OCI-LY7 (cell line): Measurements from ENCODE around the gene ATXN1. TPM values are rescaled to one million over a fixed set of nuclear protein-coding genes. Genes with fewer than 3 reads are reported as not detected.

Experiments
- BruUV-seq: library from RNA; stranded (reverse); fragments of 400-500 nt; replicated peaks from 2 replicates; lab custom pipeline; 2021; lab: Mats Ljungman, UMichigan
- CTCF ChIA-PET: fragments of 300-600 bp; sonication (Branson Sonifier 250); formaldehyde crosslinking; loops from one replicate; lab custom pipeline; 2022; ENCODE audit warnings: antibody characterized with exemption; ENCODE audit not compliant: unreplicated experiment; lab: Charles Lee
- POLR2A ChIA-PET: fragments of 300-600 bp; sonication (Branson Sonifier 250); formaldehyde crosslinking; loops from one replicate; lab custom pipeline; 2022; ENCODE audit warnings: antibody characterized with exemption; lab: Charles Lee
- DNase-seq: peaks from one replicate; pipeline ENCODE4 v3.0.0-alpha.2; 2015; ENCODE audit warnings: low spot score
- H2AFZ ChIP-seq: fragments of 200-600 bp; sonication (generic), shearing (Covaris generic); 2 replicates; pipeline ENCODE4 v1.6.1; 2014; ENCODE audit warnings: mild to moderate bottlenecking, antibody characterized with exemption, low read length, moderate library complexity
- H3K27ac ChIP-seq: fragments of 200-600 bp; sonication (generic); 2 replicates; pipeline ENCODE4 v1.5.1; 2014; ENCODE audit warnings: mixed run types, low read depth, mild to moderate bottlenecking, moderate library complexity, low read length, inconsistent platforms; ENCODE audit not compliant: poor library complexity, severe bottlenecking
- H3K36me3 ChIP-seq: fragments of 200-600 bp; sonication (generic); 2 replicates; pipeline ENCODE4 v1.6.1; 2014; ENCODE audit warnings: mild to moderate bottlenecking, antibody characterized with exemption, low read length, moderate library complexity, mixed read lengths; ENCODE audit not compliant: insufficient read depth
- H3K4me1 ChIP-seq: fragments of 200-600 bp; sonication (generic); 2 replicates; pipeline ENCODE4 v1.5.1; 2014; ENCODE audit warnings: mild to moderate bottlenecking, low read length; ENCODE audit not compliant: insufficient read depth, poor library complexity, severe bottlenecking
- H3K4me2 ChIP-seq: fragments of 200-600 bp; sonication (generic); 2 replicates; pipeline ENCODE4 v1.6.1; 2014; ENCODE audit warnings: mild to moderate bottlenecking, low read length
- H3K4me3 ChIP-seq: fragments of 200-600 bp; sonication (generic); 2 replicates; pipeline ENCODE4 v1.5.1; 2014; ENCODE audit warnings: mild to moderate bottlenecking, low read depth, low read length; ENCODE audit not compliant: poor library complexity, severe bottlenecking
- H3K79me2 ChIP-seq: fragments of 200-600 bp; sonication (generic); 2 replicates; pipeline ENCODE4 v1.6.1; 2016; ENCODE audit warnings: low read depth, mild to moderate bottlenecking, low read length, moderate library complexity, mixed read lengths; ENCODE audit not compliant: insufficient read depth
- H3K9me2 ChIP-seq: fragments of 200-600 bp; sonication (generic); 2 replicates; pipeline ENCODE4 v1.6.1; 2016; ENCODE audit warnings: mild to moderate bottlenecking, low read length, mixed read lengths; ENCODE audit not compliant: insufficient read depth
- H3K9me3 ChIP-seq: fragments of 200-600 bp; sonication (generic); 2 replicates; pipeline ENCODE4 v1.6.1; 2014; ENCODE audit warnings: mild to moderate bottlenecking, mixed run types, low read length, mixed read lengths
- H4K20me1 ChIP-seq: fragments of 200-600 bp; sonication (generic); 2 replicates; pipeline ENCODE4 v1.6.1; 2014; ENCODE audit warnings: mild to moderate bottlenecking, antibody characterized with exemption, low read length, moderate library complexity, mixed read lengths; ENCODE audit not compliant: insufficient read depth
- EZH2phosphoT487 ChIP-seq: fragments of 200-600 bp; sonication (generic); IDR thresholded peaks from 2 replicates; pipeline ENCODE4 v1.6.1; 2018; ENCODE audit warnings: low read depth, borderline replicate concordance, mild to moderate bottlenecking, mixed run types, antibody characterized with exemption, low read length, moderate library complexity, mixed read lengths
- intact Hi-C: fragments of 100-400 bp; cut with micrococcal nuclease; formaldehyde crosslinking; loops from one replicate; pipeline ENCODE4 v1.10.0; 2022; ENCODE audit not compliant: unreplicated experiment
- total RNA-seq, 2 experiments: library from RNA; depleted of rRNA in 1 of 2; stranded (reverse); fragments of >200 nt in 1 of 2; shearing (Covaris generic) in 1 of 2; gene quantifications; 2 replicates each; pipeline ENCODE4 v1.2.3, GENCODE V29; 2014 to 2022
- TF ChIP-seq, protein P1 (sequence below): fragments of 200-600 bp; sonication (generic); conservative IDR thresholded peaks from 2 replicates; pipeline ENCODE4 v1.5.1; 2014; ENCODE audit warnings: mild to moderate bottlenecking, antibody characterized with exemption, low read length, moderate library complexity, mixed read lengths

ATXN1 gene
- total RNA-seq, 2 experiments from 2014 or later: not detected

DNA sequence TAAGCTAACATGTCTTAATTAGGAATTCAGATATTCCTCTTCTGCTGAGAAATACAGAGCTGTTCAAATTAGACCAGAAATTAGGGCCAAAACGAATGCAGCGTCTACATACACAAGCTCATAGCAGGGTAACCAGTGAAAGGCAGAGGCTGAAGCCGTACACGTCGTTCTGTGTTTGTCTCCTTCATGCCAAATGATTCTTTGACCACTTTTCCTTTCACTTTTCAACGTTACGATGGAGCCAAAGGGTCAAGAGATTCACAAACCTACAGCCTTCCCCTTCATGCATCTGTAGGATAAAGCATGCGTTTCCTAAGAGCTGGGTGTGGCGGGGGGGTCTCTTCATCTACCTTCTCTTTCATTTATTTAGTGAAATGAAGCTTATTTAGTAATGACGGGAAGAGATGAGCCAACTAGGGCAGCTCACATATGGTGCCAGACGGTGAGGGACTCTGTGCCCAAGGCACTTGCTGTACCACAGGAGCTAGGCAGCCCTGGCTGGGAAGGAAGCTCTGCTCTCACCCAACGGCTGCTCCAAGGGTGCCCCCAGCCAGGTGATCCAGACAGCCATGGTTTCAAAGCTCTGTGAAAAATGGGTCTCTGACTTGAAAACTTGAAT lies 178.0 kb downstream of the ATXN1 start:
- H3K36me3 ChIP-seq: no peaks in the 10 kb centered on the region
- H3K79me2 ChIP-seq: no peaks in the 10 kb centered on the region
- no peaks in the 10 kb centered on the region for H4K20me1 ChIP-seq
- ChIA-PET POLR2A (interaction anchor here (0.6 to 1.8 kb wide), 7 partner anchors 19 to 151 kb away, joined by 3 to 10 read pairs (median 3); no protein-coding TSS in a partner anchor), CTCF (interaction anchor here (1.1 kb wide), 1 partner anchor 13 kb away, joined by 3 read pairs; no protein-coding TSS in a partner anchor)
- H2AFZ ChIP-seq: no peak overlapping the region
- intact Hi-C loops: no loop called here
- H3K9me3 ChIP-seq: no peaks in the 10 kb centered on the region
- no peak overlapping the region for H3K27ac ChIP-seq
- no TSS peak for BruUV-seq
- no peak for TF ChIP-seq EZH2phosphoT487
- TF ChIP-seq, protein P1, sequence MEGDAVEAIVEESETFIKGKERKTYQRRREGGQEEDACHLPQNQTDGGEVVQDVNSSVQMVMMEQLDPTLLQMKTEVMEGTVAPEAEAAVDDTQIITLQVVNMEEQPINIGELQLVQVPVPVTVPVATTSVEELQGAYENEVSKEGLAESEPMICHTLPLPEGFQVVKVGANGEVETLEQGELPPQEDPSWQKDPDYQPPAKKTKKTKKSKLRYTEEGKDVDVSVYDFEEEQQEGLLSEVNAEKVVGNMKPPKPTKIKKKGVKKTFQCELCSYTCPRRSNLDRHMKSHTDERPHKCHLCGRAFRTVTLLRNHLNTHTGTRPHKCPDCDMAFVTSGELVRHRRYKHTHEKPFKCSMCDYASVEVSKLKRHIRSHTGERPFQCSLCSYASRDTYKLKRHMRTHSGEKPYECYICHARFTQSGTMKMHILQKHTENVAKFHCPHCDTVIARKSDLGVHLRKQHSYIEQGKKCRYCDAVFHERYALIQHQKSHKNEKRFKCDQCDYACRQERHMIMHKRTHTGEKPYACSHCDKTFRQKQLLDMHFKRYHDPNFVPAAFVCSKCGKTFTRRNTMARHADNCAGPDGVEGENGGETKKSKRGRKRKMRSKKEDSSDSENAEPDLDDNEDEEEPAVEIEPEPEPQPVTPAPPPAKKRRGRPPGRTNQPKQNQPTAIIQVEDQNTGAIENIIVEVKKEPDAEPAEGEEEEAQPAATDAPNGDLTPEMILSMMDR: no peak
- DNase-seq: no peak
- H3K4me2 ChIP-seq: no peak overlapping the region
- H3K9me2 ChIP-seq: no peaks in the 10 kb centered on the region
- no peaks in the 10 kb centered on the region for H3K4me1 ChIP-seq
- H3K4me3 ChIP-seq: no peak overlapping the region

DNA sequence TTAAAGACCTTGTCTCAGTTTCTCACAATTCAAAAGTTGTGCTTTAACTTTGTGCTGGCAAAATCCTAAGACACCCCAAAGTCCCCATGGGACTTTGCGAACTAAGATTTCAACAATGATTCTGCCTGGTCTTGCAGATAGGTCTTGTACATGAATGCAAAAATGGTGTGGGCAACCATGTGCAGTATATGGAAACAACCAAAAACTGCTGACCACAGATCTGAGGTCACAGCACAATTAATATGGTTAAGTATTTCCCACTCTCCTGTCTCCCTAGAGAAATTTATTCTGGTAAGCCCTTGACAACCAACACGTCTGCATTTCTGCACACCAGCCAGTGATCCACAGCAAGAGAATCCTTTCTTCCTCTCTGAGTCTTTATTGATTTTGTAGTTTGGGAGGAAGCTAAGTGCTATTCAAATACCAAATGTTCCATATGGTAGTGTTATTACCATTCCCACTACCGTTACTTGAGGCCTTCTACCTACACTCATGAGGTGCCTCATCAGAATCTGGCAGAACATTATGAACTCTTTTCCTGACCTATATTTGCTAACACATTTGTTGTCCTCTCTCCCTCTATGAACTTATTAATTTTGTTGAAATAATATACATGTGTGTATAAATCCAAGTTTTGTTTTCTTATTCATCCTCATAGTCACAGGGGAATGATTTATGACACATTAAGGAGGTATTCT lies 178.7 kb downstream of the ATXN1 start:
- H2AFZ ChIP-seq: no peak overlapping the region
- no peak overlapping the region for H3K4me2 ChIP-seq
- no peak overlapping the region for H3K27ac ChIP-seq
- CTCF ChIA-PET: interaction anchor here (1.1 kb wide), 1 partner anchor 13 kb away, joined by 3 read pairs; no protein-coding TSS in a partner anchor
- DNase-seq: no peak
- POLR2A ChIA-PET: interaction anchor here (0.6 to 1.8 kb wide), 4 partner anchors 18 to 111 kb away, joined by 3 to 5 read pairs (median 3); no protein-coding TSS in a partner anchor
- BruUV-seq: no TSS peak
- intact Hi-C loops: no loop called here
- no peaks in the 10 kb centered on the region for H3K79me2 ChIP-seq
- H3K36me3 ChIP-seq: no peaks in the 10 kb centered on the region
- no peaks in the 10 kb centered on the region for H4K20me1 ChIP-seq
- no peaks in the 10 kb centered on the region for H3K9me3 ChIP-seq
- no peaks in the 10 kb centered on the region for H3K4me1 ChIP-seq
- TF ChIP-seq, protein P1: no peak
- TF ChIP-seq EZH2phosphoT487: no peak
- no peak overlapping the region for H3K4me3 ChIP-seq
- no peaks in the 10 kb centered on the region for H3K9me2 ChIP-seq
